Stimulated activated CD8-positive, alpha-beta memory T cell treated with anti-CD3 and anti-CD28 coated beads, Interleukin-12 subunit alpha, Interleukin-12 subunit beta, amount 100 ng/mL, for 24 hours (primary cell): ENCODE measurements around the gene MXRA8.

Experiments
- DNase-seq: peaks from one replicate; pipeline ENCODE4 v3.0.0-alpha.2; 2020; ENCODE audit errors: extremely low read depth

The MXRA8 gene

GRCh38 chr1:1307261-1307922, 51.0 kb downstream of the MXRA8 start:
- no peak for DNase-seq

DNA sequence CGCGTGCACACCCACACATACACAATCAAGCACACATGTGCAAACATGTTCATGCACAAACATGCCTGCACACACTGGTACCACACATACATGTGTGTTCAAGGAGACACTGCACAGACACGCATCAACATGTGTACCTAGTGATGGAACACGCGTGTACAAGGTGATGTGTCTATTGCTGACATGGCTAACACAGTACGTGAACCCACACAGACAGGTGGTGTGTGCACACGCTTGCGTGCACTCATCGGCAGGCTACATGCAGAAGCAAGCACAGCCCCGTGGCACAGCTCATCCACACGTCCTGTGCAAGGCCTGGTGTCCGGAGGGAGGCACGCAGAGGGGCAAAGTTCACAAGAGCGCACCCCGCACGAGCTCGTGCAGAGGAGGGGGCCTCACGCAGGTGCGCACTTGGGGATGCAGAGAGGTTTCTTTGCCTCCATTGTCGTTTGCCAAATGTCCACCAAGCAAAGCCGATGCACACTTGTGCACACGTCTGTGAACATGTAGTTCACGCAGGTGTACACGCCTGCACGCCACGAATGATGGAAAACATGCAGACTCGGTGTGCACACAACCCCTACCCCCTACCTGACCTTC, 51.6 kb downstream of the MXRA8 start:
- DNase-seq, result no peak

GRCh38 chr1:1306070-1306660, 52.2 kb downstream of the MXRA8 start:
- DNase-seq, result no peak

DNA sequence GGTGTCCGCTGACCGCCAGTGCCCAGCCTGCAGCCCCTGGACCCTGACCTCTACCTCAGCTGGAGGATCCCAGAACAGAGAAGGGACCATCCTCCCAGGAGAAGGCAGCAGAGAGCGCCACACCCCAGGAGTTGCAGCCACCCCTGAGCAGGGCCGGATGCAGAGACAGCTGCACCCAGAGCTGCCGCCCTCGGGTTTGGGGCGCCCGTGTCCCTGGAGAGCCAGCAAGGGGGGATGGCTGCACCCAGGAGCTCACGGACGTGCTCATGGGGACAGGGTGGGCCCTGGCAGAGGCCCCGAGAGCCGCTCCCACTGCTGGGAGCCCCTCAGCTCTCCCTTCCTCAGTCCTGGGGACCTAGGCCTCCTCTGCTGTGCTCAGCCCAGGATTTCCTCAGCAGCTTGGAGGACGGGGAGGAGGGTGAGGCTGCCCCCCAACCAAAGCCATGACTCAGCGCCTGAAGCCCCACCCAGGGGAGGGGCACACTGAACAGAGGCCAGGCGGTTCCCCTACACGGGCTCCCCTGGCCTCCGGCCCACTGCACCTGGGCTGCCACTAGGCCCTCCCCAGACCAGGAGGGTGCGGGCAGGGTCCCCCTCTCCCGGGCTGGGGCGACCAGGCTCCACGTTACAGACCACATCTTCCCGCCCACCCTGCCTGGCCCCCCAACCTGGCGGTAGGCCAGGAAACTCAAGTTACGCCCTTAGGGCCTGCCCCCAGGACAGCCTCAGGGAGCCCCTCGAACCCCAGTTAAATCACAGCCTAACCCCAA, 52.9 kb downstream of the MXRA8 start:
- DNase-seq, result no peak

GRCh38 chr1:1304331-1305299, 53.7 kb downstream of the MXRA8 start:
- no peak for DNase-seq

DNA sequence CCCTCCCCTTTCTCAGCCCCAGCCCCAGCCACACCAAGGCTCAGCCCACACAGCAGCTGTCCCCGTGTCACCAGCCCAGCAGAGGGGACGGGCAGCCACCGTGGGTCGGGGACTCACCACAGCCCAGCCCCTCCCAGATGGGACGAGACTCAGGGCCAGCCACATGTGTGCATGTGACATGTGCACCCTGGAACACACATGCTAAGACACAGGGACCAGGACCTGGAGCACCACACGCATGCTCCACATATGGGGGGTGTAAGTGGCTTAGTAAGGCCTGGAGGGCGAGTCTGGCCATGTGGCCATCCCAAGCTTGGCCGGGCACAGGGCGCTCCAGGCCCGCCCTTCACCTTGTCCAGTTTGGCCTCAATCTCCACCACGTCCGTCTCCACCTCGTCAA, 54.6 kb downstream of the MXRA8 start:
- DNase-seq, result no peak

DNA sequence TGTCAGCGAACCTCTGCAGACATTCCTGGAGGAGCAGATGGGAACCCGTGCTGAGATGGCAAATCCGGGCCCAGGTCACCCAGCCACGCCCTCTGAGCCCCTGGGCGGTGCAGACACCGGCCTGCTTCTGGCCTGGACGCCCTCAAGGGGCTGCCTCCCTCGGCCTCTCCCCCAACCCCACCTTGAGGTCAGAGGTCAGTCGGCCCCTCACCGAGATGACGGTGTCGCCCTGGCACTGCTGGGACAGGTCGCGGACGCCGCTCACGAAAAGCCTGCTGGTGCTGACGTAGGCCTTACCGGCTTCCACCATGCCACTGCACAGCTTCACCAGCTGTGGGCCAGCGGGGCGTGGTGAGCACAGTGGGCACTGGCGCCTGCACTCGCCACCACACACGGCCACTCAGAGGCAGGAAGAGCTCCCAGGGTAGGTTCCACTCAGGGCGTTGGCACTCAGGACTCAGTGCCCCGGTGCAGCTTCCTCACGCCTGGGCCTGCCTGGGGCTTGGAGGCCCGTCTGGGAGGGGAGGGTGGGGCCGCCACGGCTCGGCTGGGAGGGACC, 55.3 kb downstream of the MXRA8 start:
- no peak for DNase-seq
